PC-9 (cell line): Measurements from ENCODE around the gene PFKFB4.

Experiments used
- EZH2 ChIP-seq: fragments of 200-600 bp; sonication (generic); IDR thresholded peaks from 2 replicates; pipeline ENCODE4 v1.8.0; 2017; ENCODE audit warnings: antibody characterized with exemption, low read depth
- TF ChIP-seq, protein P1 (sequence below): fragments of 200-600 bp; sonication (generic); conservative IDR thresholded peaks from 2 replicates; pipeline ENCODE4 v1.6.1; 2017; ENCODE audit warnings: mixed run types, antibody characterized with exemption, mild to moderate bottlenecking, moderate library complexity

DNA sequence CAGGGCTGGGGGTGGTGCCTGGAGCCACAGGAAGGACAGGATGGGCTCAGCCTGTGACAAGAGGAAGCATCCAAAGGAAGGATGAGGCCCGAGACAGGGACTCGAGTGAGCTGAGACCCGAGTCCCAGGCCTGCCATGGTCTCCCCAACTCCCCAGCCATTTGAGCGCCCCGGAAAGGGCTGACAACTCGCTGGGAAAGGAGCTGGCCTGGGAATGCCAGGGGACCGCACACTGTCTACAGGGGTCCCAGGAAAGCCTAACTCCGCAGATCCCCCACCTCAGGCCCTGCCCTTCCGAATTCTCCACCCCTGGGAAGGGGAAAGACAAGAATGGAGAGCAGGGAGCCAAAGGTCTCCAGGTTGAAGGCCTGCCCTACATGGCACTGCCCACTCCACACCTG lies 31.6 kb downstream of the PFKFB4 start:
- TF ChIP-seq, protein P1, sequence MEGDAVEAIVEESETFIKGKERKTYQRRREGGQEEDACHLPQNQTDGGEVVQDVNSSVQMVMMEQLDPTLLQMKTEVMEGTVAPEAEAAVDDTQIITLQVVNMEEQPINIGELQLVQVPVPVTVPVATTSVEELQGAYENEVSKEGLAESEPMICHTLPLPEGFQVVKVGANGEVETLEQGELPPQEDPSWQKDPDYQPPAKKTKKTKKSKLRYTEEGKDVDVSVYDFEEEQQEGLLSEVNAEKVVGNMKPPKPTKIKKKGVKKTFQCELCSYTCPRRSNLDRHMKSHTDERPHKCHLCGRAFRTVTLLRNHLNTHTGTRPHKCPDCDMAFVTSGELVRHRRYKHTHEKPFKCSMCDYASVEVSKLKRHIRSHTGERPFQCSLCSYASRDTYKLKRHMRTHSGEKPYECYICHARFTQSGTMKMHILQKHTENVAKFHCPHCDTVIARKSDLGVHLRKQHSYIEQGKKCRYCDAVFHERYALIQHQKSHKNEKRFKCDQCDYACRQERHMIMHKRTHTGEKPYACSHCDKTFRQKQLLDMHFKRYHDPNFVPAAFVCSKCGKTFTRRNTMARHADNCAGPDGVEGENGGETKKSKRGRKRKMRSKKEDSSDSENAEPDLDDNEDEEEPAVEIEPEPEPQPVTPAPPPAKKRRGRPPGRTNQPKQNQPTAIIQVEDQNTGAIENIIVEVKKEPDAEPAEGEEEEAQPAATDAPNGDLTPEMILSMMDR, result no peak
- no peak for TF ChIP-seq EZH2
